Stimulated activated CD8-positive, alpha-beta memory T cell treated with anti-CD3 and anti-CD28 coated beads, Interleukin-15, amount 100 ng/mL, for 1 hour (primary cell): ENCODE measurements around the gene CWC27.
"Not testable (repeated sequence)": the region's sequence is repeated elsewhere in the genome, so short reads cannot be mapped to it uniquely, and the experiment has no call there.

Experiments
- DNase-seq: peaks from one replicate; pipeline ENCODE4 v3.0.0-alpha.2; 2020; ENCODE audit warnings: low read depth

CWC27 gene

DNA sequence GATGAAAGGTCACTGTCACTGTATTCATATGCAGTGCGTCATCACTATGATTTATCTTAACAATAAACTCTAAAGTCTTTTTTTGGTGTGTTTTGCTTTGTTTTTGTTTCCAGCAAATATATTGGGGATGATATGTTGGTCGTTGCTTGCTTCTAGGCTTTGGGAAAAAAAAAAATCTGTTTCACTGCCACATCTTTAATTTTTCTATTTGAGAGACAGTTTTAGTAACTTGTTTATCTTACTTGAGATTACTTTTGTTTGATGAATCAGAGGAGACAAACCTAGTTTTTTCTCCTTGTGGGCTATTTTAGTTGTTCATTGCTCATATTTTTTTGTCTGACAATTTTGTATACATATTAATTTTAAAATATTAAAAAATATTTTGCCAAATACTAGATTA is 19.4 kb downstream of the CWC27 start:
- DNase-seq: no peak

- no peak for DNase-seq
Observed at GRCh38 chr5:64789457-64789856, 20.7 kb downstream of the CWC27 start.

GRCh38 chr5:64790210-64790609 is 21.5 kb downstream of the CWC27 start:
- no peak for DNase-seq

DNA sequence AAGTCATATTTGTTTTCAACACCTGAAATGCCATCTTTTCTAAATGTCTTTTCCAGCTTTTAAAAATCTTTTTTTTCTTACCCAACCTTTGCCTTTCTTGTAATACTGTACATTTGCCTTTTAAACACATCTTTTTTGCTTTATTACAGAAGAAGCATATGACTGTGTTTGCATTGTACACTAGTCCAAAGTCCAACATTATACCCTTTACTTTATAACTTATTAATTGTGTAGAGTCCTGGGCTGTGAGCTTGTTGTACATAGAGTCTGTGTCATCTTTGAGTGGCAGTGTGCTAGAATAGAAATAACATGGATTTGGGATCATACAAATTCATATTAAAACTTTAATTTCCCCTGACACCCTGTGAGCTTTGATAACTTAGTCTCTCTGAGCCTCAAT is 23.7 kb downstream of the CWC27 start:
- no peak for DNase-seq

GRCh38 chr5:64794053-64794770 is 25.5 kb downstream of the CWC27 start:
- DNase-seq: no peak

DNA sequence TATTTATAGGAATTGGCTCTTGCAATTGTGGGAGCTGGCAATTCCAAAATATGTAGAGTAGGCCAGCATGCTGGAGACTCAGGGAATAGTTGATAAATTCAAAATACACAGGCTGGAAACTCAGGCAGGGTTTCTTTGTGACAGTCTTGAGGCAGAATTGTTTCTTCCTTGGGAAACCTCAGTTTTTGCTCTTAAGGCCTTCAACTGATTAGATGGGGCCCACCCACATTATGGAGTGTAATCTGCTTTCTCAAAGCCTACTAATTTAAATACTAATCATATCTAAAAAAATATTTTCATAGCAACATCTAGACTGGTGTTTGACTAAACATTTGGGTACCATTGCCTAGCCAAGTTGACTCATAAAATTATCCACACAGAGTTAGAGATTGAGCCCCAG is 27.6 kb downstream of the CWC27 start:
- no peak for DNase-seq

- no peak for DNase-seq
Observed at GRCh38 chr5:64800926-64801325, 32.2 kb downstream of the CWC27 start.

DNA sequence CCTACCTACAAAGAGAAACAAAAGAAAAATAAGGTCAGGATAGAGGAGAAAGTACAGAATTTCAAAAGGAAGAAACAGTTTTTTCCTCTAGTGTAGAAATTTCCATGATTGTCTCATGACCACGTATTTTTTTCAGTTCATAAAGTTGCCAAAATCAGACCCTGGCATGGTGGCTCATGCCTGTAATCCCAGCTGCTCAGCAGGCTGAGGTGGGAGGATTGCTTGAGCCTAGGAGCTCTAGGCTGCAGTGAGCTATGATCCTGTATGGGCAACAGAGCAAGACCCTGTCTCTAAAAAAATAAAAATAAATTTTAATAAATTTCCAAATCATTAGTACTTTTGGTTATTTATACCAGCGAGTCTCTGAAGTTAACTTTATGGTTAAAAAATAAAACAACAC is 37.8 kb downstream of the CWC27 start:
- no peak for DNase-seq

DNA sequence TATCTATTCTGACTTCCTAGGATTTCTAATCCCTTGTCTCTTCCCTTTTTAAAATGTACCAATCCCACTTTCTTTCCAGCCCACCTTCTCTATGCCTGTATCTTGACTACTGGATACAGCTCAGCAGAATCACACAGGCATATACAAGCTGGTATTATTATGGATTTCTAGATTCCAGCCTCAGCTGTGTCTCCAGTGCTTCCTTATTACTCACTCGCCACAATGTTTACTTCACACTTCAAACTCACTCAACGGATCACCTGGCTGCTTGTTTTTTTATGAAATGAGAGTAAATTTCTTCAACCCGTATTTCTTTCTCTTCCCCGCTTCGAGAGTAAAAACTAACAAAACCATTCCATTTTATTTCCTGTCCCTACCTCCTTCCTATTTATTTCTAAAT is 38.8 kb downstream of the CWC27 start:
- no peak for DNase-seq

DNA sequence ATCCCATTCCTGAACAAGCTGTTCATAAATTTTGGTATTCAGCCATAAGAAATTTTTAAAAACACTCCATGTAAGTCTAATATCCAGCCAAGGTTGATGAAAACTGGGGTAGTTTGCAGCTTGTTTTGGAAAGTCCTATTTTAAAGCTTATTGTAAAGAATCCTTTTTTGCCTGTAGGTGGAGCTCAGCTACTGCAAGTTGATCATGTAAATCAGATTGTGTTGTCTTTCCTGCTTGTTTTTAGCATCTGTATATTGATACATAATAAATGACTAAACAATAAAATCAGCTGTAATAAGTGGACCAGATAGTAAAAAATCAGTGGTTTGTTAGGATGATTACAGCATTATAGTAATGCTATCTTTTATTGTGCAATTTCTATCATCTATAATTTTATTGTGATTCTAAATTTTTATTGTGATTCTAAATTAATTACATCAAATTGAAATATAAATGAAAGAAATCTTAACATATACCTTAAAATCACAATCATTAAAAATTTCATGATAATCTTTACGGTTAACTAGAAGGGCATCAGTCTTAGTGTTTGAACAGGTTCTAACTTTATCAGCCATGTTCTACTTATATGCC is 42.4 kb downstream of the CWC27 start:
- DNase-seq: no peak

- no peak for DNase-seq
Observed at GRCh38 chr5:64814073-64814472, 45.3 kb downstream of the CWC27 start.

DNA sequence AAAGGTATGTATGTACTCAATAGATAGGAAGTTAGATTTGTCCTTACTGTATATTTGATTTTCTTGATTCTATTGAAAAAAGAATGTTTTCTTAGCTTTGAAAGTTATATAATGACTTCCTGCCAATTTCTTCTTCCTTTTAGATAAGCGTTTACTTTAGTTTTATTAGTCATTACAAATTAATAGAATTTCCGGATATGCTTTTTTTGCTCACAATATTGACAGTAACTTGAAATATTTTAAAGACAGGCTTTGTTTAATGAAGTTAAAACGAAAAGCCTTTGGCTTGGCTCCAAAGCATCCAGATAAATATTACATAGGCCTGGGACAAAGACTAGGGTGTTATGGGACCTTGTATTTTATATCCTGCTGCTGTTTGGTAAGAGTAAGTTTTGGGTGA is 49.5 kb downstream of the CWC27 start:
- no peak for DNase-seq

- DNase-seq: not testable (repeated sequence)
Observed at GRCh38 chr5:64819345-64819744, 50.6 kb downstream of the CWC27 start.

DNA sequence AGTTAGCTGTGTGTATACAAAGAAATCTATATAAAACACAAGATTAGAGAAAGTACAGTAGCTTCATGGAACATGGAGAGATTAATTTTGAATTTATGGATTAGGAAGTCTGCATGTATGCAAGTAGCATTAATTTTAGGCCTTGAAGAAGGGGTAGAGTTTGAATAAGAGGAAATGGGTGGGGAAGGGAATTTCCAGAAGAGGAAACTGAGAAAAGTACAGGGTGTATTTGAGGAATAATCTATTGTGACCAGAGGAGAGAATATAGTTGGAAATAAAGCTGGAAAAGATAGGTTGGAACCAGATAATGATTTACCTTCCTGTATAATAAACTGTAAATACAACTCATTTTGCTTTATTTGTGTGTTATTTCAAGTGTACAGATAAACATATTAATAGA is 53.6 kb downstream of the CWC27 start:
- no peak for DNase-seq

GRCh38 chr5:64826541-64826940 is 57.8 kb downstream of the CWC27 start:
- no peak for DNase-seq

- DNase-seq: no peak
Observed at GRCh38 chr5:64827703-64828102, 59.0 kb downstream of the CWC27 start.

DNA sequence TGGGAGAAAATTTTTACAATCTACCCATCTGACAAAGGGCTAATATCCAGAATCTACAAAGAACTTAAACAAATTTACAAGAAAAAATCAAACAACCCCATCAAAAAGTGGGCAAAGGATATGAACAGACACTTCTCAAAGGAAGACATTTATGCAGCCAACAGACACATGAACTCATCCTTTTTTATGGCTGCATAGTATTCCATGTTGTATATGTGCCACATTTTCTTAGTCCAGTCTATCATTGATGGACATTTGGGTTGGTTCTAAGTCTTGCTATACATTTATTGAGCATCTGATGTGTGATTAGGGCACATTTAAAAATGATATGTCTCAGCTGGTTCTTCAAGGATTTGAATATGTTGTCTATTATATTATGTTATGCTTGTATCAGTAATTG is 61.9 kb downstream of the CWC27 start:
- DNase-seq: not testable (repeated sequence)

GRCh38 chr5:64831996-64832395 is 63.3 kb downstream of the CWC27 start:
- DNase-seq: no peak

- no peak for DNase-seq
Observed at GRCh38 chr5:64834037-64834436, 65.3 kb downstream of the CWC27 start.

- no peak for DNase-seq
Observed at GRCh38 chr5:64834611-64835010, 65.9 kb downstream of the CWC27 start.

- no peak for DNase-seq
Observed at GRCh38 chr5:64835266-64835665, 66.5 kb downstream of the CWC27 start.

DNA sequence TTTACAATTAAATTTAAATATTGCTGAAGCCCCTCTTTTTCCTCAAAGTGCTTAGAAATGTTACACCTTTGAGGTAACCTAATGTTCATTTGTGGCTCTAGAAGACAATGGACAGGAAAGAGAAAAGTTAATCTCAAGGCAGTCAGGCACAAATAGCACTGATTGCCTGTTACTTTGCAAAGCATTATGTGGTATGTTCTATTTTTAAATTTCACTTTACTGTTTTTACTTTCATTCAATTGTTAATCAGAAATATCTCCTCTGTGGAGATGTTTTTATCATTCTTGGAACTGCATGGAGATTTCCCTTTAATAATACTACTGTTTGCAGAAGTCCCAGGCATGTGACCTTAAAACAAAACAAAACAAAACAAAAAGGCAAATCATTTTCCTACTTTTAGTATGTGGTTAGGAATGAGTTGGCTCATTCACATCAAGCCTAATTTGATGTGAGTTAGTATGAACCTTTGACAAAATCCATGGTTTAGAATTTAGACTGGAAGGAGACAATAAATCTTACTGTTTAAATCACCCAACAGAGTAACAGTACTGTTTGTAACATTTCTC is 67.5 kb downstream of the CWC27 start:
- DNase-seq: no peak

- no peak for DNase-seq
Observed at GRCh38 chr5:64836786-64837185, 68.1 kb downstream of the CWC27 start.

GRCh38 chr5:64838376-64838775 is 69.6 kb downstream of the CWC27 start:
- no peak for DNase-seq
